OCI-LY3 (cell line): Measurements from ENCODE around the gene LTBP1.

ENCODE experiments used
- H2AFZ ChIP-seq: fragments of 200-600, 300-600 bp; shearing (Covaris generic); 2 replicates; pipeline ENCODE4 v1.6.0; 2014; ENCODE audit warnings: antibody characterized with exemption, low read depth, low read length
- H3K27ac ChIP-seq: fragments of 200-600, 300-600 bp; sonication (generic); 2 replicates; pipeline ENCODE4 v1.5.1; 2014; ENCODE audit warnings: mild to moderate bottlenecking, low read length, moderate library complexity, mixed read lengths
- H3K27me3 ChIP-seq: fragments of 200-600, 300-600 bp; sonication (generic); 2 replicates; pipeline ENCODE4 v1.6.1; 2014; ENCODE audit warnings: low read depth, low read length, mixed read lengths
- H3K36me3 ChIP-seq: fragments of 200-600, 300-600 bp; sonication (generic); replicated peaks from 2 replicates; pipeline ENCODE3; 2014; ENCODE audit warnings: low read depth, low read length, mixed read lengths
- H3K4me1 ChIP-seq: fragments of 300-600, 200-600 bp; sonication (generic); 2 replicates; pipeline ENCODE4 v1.6.1; 2014; ENCODE audit warnings: low read length, mixed read lengths
- H3K4me2 ChIP-seq: fragments of 200-600, 300-600 bp; sonication (generic); 2 replicates; pipeline ENCODE4 v1.6.1; 2014; ENCODE audit warnings: low read length, mixed read lengths
- H3K4me3 ChIP-seq: fragments of 300-600, 200-600 bp; sonication (generic); 2 replicates; pipeline ENCODE4 v1.5.1; 2014; ENCODE audit warnings: antibody characterized with exemption, mild to moderate bottlenecking, low read length, moderate library complexity
- H3K79me2 ChIP-seq: fragments of 300-600, 200-600 bp; shearing (Covaris generic); 2 replicates; pipeline ENCODE4 v1.6.1; 2014; ENCODE audit warnings: mild to moderate bottlenecking, low read length, mixed read lengths
- H3K9ac ChIP-seq: fragments of 300-600, 200-600 bp; shearing (Covaris generic); 2 replicates; pipeline ENCODE4 v1.6.0; 2014; ENCODE audit warnings: mild to moderate bottlenecking, low read length, moderate library complexity
- H3K9me3 ChIP-seq: fragments of 200-600, 300-600 bp; shearing (Covaris generic); 2 replicates; pipeline ENCODE4 v1.6.1; 2014; ENCODE audit warnings: low read length, mixed read lengths; ENCODE audit not compliant: insufficient read depth
- H4K20me1 ChIP-seq: fragments of 200-600, 300-600 bp; sonication (generic); 2 replicates; pipeline ENCODE4 v1.6.1; 2016; ENCODE audit warnings: low read length, mixed read lengths; ENCODE audit not compliant: insufficient read depth
- EZH2phosphoT487 ChIP-seq: fragments of 200-600 bp; shearing (Covaris generic); IDR thresholded peaks from 2 replicates; pipeline ENCODE4 v1.6.1; 2018; ENCODE audit warnings: antibody characterized with exemption, mixed run types, low read depth
- TF ChIP-seq, protein P1 (sequence below): fragments of 200-600, 300-600 bp; sonication (generic); IDR thresholded peaks from 2 replicates; pipeline ENCODE4 v1.5.1; 2014; ENCODE audit warnings: antibody characterized with exemption, low read length, low read depth

The LTBP1 gene

DNA sequence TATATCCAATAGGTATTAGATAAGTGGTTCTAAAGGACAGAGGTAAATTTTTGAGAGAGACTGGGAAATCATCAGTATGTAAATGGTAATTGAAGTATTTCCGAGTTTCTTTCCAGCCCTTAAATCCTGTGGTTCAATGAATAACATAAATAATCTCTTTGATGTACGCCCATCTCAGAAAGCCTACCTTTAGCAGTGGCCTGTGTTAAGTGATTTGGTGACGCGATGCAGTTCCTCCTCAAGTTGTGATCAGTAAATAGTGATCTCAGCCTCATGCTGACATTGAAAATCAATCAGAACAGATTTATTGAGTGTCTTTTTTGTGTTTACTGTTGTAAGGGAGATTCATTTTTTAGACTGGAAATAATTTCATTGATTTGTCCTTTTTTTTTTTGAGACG is 392.5 kb downstream of the LTBP1 start:
- no peak for TF ChIP-seq EZH2phosphoT487
- TF ChIP-seq, protein P1, sequence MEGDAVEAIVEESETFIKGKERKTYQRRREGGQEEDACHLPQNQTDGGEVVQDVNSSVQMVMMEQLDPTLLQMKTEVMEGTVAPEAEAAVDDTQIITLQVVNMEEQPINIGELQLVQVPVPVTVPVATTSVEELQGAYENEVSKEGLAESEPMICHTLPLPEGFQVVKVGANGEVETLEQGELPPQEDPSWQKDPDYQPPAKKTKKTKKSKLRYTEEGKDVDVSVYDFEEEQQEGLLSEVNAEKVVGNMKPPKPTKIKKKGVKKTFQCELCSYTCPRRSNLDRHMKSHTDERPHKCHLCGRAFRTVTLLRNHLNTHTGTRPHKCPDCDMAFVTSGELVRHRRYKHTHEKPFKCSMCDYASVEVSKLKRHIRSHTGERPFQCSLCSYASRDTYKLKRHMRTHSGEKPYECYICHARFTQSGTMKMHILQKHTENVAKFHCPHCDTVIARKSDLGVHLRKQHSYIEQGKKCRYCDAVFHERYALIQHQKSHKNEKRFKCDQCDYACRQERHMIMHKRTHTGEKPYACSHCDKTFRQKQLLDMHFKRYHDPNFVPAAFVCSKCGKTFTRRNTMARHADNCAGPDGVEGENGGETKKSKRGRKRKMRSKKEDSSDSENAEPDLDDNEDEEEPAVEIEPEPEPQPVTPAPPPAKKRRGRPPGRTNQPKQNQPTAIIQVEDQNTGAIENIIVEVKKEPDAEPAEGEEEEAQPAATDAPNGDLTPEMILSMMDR: no peak
- Histone ChIP-seq H3K79me2 (no peaks in the 10 kb centered on the region), H4K20me1 (no peaks in the 10 kb centered on the region), H3K9ac (no peak overlapping the region), H3K36me3 (no peaks in the 10 kb centered on the region), H3K4me2 (no peak overlapping the region), H2AFZ (no peak overlapping the region), H3K27ac (no peak overlapping the region), H3K4me1 (peaks cover 21% of the 10 kb centered on the region), H3K4me3 (no peak overlapping the region), H3K9me3 (no peaks in the 10 kb centered on the region), H3K27me3 (0 out of 2 replicates have a peak, but pooled peaks cover 4% of the 10 kb centered on the region)

DNA sequence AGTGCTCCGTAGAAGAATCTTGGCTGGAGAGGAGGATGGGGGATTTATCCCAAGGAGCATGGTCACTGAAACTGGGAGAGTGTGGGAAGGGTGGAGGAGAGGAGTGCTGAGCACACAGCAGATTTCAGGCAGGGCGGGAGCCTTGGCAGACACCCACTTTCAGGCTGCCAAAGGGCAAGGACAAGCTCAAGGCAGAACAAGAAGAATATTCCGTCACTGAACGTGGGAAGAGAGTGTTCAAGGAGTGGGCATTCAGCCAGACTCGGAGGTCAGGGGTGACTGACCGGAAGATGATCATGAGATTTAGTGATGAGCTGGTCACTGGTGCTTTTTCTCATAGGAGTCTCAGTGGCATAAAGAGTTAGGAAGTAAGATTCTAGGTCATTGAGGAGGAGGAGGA is 393.5 kb downstream of the LTBP1 start:
- no peak overlapping the region for H3K4me2 ChIP-seq
- H3K27ac ChIP-seq: no peak overlapping the region
- peaks cover 31% of the 10 kb centered on the region for H3K4me1 ChIP-seq
- no peak overlapping the region for H3K4me3 ChIP-seq
- H3K9me3 ChIP-seq: no peaks in the 10 kb centered on the region
- no peaks in the 10 kb centered on the region for H3K79me2 ChIP-seq
- 0 out of 2 replicates have a peak, but pooled peaks cover 4% of the 10 kb centered on the region for H3K27me3 ChIP-seq
- no peaks in the 10 kb centered on the region for H3K36me3 ChIP-seq
- no peak overlapping the region for H3K9ac ChIP-seq
- H4K20me1 ChIP-seq: no peaks in the 10 kb centered on the region
- no peak for TF ChIP-seq EZH2phosphoT487
- TF ChIP-seq, protein P1: no peak
- H2AFZ ChIP-seq: no peak overlapping the region

DNA sequence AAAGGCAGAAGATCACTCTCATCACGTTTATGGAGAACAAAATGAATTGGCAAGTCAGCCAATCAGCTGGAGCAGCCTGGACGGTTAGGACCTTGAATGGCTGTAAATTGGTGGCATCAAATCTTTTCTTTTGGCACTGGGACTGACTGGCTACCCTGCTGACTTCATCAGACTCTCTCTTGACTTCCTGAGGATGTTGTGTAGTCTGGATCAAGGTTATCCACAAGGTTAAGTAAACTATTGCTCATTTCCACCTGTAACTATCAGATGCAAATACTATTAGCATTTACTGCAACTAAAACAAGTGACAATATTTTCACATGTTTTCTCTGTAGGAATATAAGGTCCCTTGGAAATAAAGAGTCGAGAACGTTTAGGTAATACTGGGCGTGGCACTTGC is 395.4 kb downstream of the LTBP1 start:
- Histone ChIP-seq H3K27me3 (0 out of 2 replicates have a peak, but pooled peaks cover 4% of the 10 kb centered on the region), H3K4me1 (peaks cover 31% of the 10 kb centered on the region), H3K9me3 (no peaks in the 10 kb centered on the region), H4K20me1 (no peaks in the 10 kb centered on the region), H3K4me2 (no peak overlapping the region), H3K9ac (no peak overlapping the region), H3K4me3 (no peak overlapping the region), H2AFZ (no peak overlapping the region), H3K27ac (no peak overlapping the region), H3K36me3 (no peaks in the 10 kb centered on the region), H3K79me2 (no peaks in the 10 kb centered on the region)
- no peak for TF ChIP-seq EZH2phosphoT487
- TF ChIP-seq, protein P1: no peak

DNA sequence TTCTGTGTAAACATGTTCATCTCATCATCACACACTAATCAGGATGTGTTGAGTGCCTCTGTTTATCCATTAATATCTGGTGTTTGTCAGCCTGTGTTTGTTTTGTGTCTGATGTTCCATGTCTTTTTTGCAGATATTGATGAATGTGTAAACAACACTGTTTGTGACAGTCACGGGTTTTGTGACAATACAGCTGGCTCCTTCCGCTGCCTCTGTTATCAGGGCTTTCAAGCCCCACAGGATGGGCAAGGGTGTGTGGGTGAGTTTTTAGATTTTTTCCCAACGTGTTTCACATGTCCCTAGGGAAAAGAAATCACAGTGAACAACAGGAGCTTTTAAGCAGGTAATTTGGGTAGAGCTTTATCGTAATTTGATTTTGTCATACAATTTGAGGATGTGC is 396.0 kb downstream of the LTBP1 start:
- no peak for TF ChIP-seq EZH2phosphoT487
- TF ChIP-seq, protein P1: no peak
- H3K4me3 ChIP-seq: no peak overlapping the region
- H3K4me1 ChIP-seq: peaks cover 36% of the 10 kb centered on the region
- H3K9ac ChIP-seq: no peak overlapping the region
- H4K20me1 ChIP-seq: no peaks in the 10 kb centered on the region
- no peaks in the 10 kb centered on the region for H3K36me3 ChIP-seq
- H3K27me3 ChIP-seq: 0 out of 2 replicates have a peak, but pooled peaks cover 6% of the 10 kb centered on the region
- no peak overlapping the region for H3K4me2 ChIP-seq
- no peak overlapping the region for H3K27ac ChIP-seq
- H2AFZ ChIP-seq: no peak overlapping the region
- H3K79me2 ChIP-seq: no peaks in the 10 kb centered on the region
- H3K9me3 ChIP-seq: no peaks in the 10 kb centered on the region
